AG09319 (cell line): ENCODE measurements around the gene UIMC1.

Experiments used
- DNase-seq: peaks from one replicate; pipeline ENCODE4 v3.0.0-alpha.2; 2010; ENCODE audit warnings: low read depth; ENCODE audit errors: extremely low read depth
- TF ChIP-seq, protein P1 (sequence below): IDR thresholded peaks from 2 replicates; pipeline ENCODE4 v1.5.1; 2011; ENCODE audit warnings: low read depth, mild to moderate bottlenecking, inconsistent platforms, low read length, moderate library complexity

UIMC1 gene

DNA sequence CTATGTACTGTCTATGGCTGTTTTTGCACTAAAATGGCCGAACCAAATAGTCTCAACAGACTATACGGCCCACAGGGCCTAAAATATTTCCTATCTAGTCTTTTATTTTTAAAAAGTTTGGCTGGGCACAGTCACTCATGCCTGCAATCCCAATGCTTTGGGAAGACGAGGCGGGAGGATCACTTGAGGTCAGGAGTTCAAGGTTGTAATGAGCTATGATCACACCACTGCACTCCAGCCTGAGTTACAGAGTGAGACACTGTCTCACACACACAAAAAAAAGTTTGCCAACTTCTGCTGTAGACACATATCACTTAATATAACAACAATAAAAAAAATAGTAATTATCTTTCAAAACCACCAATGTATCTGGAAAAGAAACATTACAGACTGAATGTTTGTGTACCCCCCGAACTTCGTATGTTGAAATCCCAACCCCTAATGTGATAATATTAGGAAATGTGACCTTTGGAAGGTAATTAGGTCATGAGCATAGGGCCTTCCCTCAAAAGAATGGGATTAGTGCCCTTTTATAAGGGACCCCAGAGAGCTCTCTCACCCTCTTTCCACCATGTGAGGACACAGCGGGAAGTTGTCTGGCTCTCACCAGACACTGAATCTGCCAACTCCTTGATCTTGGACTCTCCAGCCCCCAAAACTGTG is 53.9 kb downstream of the UIMC1 start:
- TF ChIP-seq, protein P1, sequence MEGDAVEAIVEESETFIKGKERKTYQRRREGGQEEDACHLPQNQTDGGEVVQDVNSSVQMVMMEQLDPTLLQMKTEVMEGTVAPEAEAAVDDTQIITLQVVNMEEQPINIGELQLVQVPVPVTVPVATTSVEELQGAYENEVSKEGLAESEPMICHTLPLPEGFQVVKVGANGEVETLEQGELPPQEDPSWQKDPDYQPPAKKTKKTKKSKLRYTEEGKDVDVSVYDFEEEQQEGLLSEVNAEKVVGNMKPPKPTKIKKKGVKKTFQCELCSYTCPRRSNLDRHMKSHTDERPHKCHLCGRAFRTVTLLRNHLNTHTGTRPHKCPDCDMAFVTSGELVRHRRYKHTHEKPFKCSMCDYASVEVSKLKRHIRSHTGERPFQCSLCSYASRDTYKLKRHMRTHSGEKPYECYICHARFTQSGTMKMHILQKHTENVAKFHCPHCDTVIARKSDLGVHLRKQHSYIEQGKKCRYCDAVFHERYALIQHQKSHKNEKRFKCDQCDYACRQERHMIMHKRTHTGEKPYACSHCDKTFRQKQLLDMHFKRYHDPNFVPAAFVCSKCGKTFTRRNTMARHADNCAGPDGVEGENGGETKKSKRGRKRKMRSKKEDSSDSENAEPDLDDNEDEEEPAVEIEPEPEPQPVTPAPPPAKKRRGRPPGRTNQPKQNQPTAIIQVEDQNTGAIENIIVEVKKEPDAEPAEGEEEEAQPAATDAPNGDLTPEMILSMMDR = no peak
- DNase-seq = no peak

DNA sequence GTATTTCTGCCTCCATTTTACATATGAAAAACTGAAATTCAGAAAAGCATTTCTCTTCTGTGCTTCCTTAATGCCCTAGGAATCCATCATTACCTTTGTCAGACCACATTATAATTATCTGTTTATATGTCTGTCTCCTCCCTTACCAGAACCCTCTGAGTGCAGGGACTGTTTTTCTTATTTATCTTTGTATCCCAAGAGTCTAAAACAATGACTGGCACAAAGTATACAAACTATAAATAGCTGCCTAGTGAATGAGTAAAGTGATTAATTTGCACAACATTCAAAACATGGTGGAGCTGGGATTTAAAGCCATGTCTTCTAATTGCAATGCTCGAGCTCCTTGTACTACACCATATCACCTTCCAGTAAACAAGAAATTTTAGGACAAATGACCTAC is 58.1 kb downstream of the UIMC1 start:
- no peak for DNase-seq
- TF ChIP-seq, protein P1 = no peak

DNA sequence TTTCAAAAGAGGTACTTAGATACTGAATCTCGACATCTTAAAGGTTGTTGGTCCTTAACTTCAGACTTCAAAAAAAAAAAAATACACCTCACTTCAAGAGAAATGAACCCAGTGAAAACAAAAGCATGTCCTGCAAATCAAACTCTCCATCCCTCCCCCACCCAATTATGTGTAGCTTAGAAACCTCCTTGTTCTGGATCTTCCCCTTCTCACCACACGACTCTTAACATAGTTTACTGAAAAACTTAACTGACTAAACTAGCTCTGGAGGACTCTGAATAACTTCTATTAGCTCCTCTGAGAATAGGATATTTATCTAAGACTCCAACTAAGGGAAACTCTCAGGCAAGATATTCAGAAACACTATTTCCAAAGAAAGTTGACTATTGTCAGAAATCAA is 58.7 kb downstream of the UIMC1 start:
- TF ChIP-seq, protein P1 = no peak
- DNase-seq = no peak

DNA sequence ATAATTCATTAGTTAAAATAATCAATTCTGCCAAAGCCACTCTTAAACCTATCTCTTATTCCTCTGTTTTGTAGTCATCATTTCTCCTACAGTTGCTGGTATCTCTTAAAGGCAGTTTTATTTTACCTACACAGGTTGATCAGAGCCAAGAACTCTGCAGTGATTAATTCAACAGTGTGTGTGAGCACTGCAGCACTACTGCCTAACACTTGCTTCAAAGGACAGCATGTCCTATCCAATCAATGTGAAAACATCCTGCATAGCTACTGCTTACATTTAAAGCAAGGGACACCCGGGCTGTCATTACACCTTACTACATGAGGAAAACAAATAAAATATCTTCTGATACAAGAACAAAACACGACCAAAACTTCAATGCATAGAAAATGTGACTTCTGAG is 62.3 kb downstream of the UIMC1 start:
- TF ChIP-seq, protein P1 = no peak
- DNase-seq = no peak

DNA sequence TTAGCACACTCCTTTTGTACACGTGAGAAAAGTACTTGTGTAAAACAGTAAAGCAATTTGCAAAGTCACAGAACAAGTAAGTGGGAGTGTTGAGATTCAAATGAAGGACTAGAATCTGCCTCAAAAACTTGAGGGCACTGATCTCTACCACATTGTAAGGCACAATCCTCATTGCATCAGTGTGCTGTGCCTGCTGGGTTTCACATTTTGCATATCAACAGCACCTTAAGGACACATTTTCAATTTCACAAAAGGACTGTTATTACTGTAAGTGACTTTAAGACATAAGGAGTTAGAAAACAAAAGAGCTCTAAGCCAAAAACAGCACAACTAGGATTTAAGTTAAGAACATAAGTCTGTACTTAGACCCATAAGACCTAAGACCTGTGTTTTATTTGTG is 62.8 kb downstream of the UIMC1 start:
- DNase-seq = no peak
- TF ChIP-seq, protein P1 = no peak

DNA sequence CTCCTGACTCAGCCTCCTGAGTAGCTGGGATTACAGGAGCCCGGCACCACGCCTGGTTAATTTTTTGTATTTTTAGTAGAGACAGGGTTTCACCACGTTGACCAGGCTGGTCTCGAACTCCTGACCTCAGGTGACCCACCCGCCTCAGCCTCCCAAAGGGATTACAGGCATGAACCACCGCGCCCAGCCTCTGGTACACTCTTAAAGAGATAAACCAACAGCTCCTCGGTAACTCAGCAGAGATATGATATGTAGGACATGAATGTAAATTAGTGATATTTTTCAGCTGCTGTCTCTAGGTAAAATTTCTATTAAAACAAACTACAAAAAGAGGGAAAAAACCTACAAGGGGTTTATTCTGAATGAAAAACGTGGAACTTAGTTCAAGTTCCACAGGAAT is 64.6 kb downstream of the UIMC1 start:
- no peak for DNase-seq
- TF ChIP-seq, protein P1 = no peak

DNA sequence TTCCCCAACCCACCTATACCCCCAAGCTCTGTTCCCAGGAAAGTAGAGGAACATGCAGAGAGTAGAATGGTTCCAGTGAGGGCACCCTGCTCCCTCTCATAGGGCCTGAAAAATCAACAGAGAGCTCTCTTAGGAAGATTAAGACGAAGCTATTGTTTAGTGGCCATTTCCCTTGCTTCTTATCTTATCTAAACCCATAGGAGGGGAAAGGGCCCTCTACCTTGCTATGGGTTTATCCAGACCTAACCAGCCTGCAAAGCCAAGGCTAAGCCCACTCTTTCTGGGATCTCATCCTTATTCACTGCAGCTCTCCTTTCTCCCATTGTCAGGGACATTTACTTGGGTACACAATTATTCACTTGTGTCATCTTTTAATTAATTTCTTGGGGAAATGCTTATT is 68.1 kb downstream of the UIMC1 start:
- DNase-seq = no peak
- TF ChIP-seq, protein P1 = no peak
